K562 (cell line): Measurements from ENCODE around the gene IPO7. TPM values are rescaled to one million over a fixed set of nuclear protein-coding genes. Genes with fewer than 3 reads are reported as not detected.

ENCODE experiments used
- BRD4 ChIP-seq: fragments of 200-600 bp; sonication (generic); IDR thresholded peaks from 2 replicates; pipeline ENCODE4 v1.6.1; 2017; ENCODE audit warnings: inconsistent platforms
- CHD2 ChIP-seq: IDR thresholded peaks from 2 replicates; pipeline ENCODE4 v1.6.1; 2011; ENCODE audit warnings: low read depth, low read length
- CHD4 ChIP-seq: fragments of 200-600 bp; sonication (generic); IDR thresholded peaks from 3 replicates; pipeline ENCODE4 v1.6.1; 2012; ENCODE audit warnings: low read depth, mild to moderate bottlenecking, mixed read lengths, low read length, inconsistent platforms; ENCODE audit not compliant: insufficient read depth, insufficient replicate concordance, poor library complexity, severe bottlenecking
- FIP1L1 ChIP-seq: fragments of 200-400 bp; formaldehyde crosslinking; IDR thresholded peaks from 2 replicates; pipeline ENCODE4 v1.6.1; 2018; ENCODE audit warnings: mild to moderate bottlenecking, low read depth, low read length; ENCODE audit not compliant: poor library complexity, severe bottlenecking
- HNRNPK ChIP-seq: fragments of 200-400 bp; formaldehyde crosslinking; IDR thresholded peaks from one replicate; pipeline ENCODE4 v1.6.1; 2018; ENCODE audit warnings: mild to moderate bottlenecking, low read depth, low read length; ENCODE audit not compliant: poor library complexity, severe bottlenecking
- HSF4 ChIP-seq: fragments of 250-450 bp; sonication (Bioruptor Pico); IDR thresholded peaks from 2 replicates; pipeline ENCODE4 v2.1.2; 2022; ENCODE audit warnings: mild to moderate bottlenecking, moderate library complexity, borderline replicate concordance
- MEF2A ChIP-seq: IDR thresholded peaks from 2 replicates; pipeline ENCODE4 v1.6.1; 2011; ENCODE audit warnings: low read depth, mild to moderate bottlenecking, low read length, moderate library complexity; ENCODE audit not compliant: control insufficient read depth
- RBM22 ChIP-seq: fragments of 200-400 bp; formaldehyde crosslinking; IDR thresholded peaks from 2 replicates; pipeline ENCODE4 v1.6.1; 2018; ENCODE audit warnings: low read length, low read depth; ENCODE audit not compliant: poor library complexity, severe bottlenecking
- SIX5 ChIP-seq, 2 experiments: IDR thresholded peaks; 2 replicates each; pipeline ENCODE4 v1.6.1; 2011; ENCODE audit warnings: low read length in 2 of 2, borderline replicate concordance in 1 of 2, low read depth in 1 of 2, mild to moderate bottlenecking in 1 of 2, moderate library complexity in 1 of 2; ENCODE audit not compliant: insufficient read depth in 1 of 2
- SRF ChIP-seq, 2 experiments: fragments of 250-450, 450-650 bp in 1 of 2; sonication (Bioruptor Pico) in 1 of 2; sonication (generic) in 1 of 2; formaldehyde crosslinking; IDR thresholded peaks; 2 replicates each; pipeline versions ENCODE4 v1.5.0 to v1.5.1; 2020 to 2022; ENCODE audit warnings: mild to moderate bottlenecking in 1 of 2, missing genetic modification reagents in 1 of 2
- STAG1 ChIP-seq: sonication (generic); formaldehyde crosslinking; IDR thresholded peaks from 2 replicates; pipeline ENCODE4 v1.5.0; 2020; ENCODE audit warnings: missing genetic modification reagents, borderline replicate concordance
- ZNF12 ChIP-seq: sonication (generic); formaldehyde crosslinking; IDR thresholded peaks from 2 replicates; pipeline ENCODE4 v1.4.0; 2020; ENCODE audit warnings: mild to moderate bottlenecking, missing genetic modification reagents
- ZNF212 ChIP-seq: fragments of 450-650 bp; formaldehyde crosslinking; IDR thresholded peaks from 2 replicates; pipeline ENCODE4 v1.4.0; 2020; ENCODE audit warnings: mild to moderate bottlenecking
- ZNF24 ChIP-seq: fragments of 450-650 bp; IDR thresholded peaks from 2 replicates; pipeline ENCODE4 v1.6.1; 2016
- polyA plus RNA-seq, 8 experiments: library from polyadenylated mRNA; depleted of rRNA in 4 of 8; stranded (reverse) in 5 of 8; unstranded in 3 of 8; fragments of >200 nt; fragmentation: Nextera tagmentation in 2 of 8; fragmentation: Illumina TruSeq in 1 of 8; extraction: Ambion mirVana in 2 of 8; extraction: Trizol in 1 of 8; gene quantifications; 2 replicates each; pipeline versions ENCODE4 v1.2.1 to v1.2.3, GENCODE V29; 2011 to 2014; ENCODE audit warnings: inconsistent platforms in 1 of 8, missing spikeins in 1 of 8
- total RNA-seq, 7 experiments: library from RNA; depleted of rRNA in 6 of 7; stranded (reverse); fragments of >200 nt in 6 of 7; fragmentation: Illumina TruSeq in 2 of 7; extraction: Trizol in 2 of 7; gene quantifications; 2 replicates each; pipeline versions ENCODE4 v1.2.1 to v1.2.3, GENCODE V29; 2011 to 2021; ENCODE audit warnings: low replicate concordance in 1 of 7
- TF ChIP-seq, protein P1 (sequence below): fragments of 450-650 bp; formaldehyde crosslinking; IDR thresholded peaks from 2 replicates; pipeline ENCODE4 v1.4.0; 2020; ENCODE audit warnings: mild to moderate bottlenecking, moderate library complexity
- TF ChIP-seq, protein P2 (sequence below), 2 experiments: fragments of 250-450 bp in 1 of 2; fragments of 450-650 bp in 1 of 2; sonication (Bioruptor Pico) in 1 of 2; IDR thresholded peaks; 2 replicates each; pipeline versions ENCODE4 v1.6.1 to v1.8.0; 2016 to 2021; ENCODE audit warnings: mild to moderate bottlenecking in 2 of 2, moderate library complexity in 2 of 2, missing compliant biosample characterization in 1 of 2, missing genetic modification characterization in 1 of 2
- TF ChIP-seq, protein P3 (sequence below): fragments of 450-650 bp; formaldehyde crosslinking; IDR thresholded peaks from 2 replicates; pipeline ENCODE4 v1.4.0; 2022; ENCODE audit warnings: mild to moderate bottlenecking, moderate library complexity
- TF ChIP-seq, protein P4 (sequence below), 2 experiments: fragments of 450-650 bp; conservative IDR thresholded peaks; 2 replicates each; pipeline ENCODE4 v1.6.1; 2017; ENCODE audit warnings: mild to moderate bottlenecking in 2 of 2, moderate library complexity in 2 of 2
- TF ChIP-seq, protein P5 (sequence below): fragments of 450-650 bp; IDR thresholded peaks from 2 replicates; pipeline ENCODE4 v1.6.1; 2018; ENCODE audit warnings: mild to moderate bottlenecking, low read depth; ENCODE audit not compliant: partially characterized antibody

The IPO7 gene
- total and polyA plus RNA-seq, 9 of the 15 experiments (the other 6 are each of a cell fraction or from before 2014, with no cell fraction given): 23.6 to 138 (median 110) TPM

DNA sequence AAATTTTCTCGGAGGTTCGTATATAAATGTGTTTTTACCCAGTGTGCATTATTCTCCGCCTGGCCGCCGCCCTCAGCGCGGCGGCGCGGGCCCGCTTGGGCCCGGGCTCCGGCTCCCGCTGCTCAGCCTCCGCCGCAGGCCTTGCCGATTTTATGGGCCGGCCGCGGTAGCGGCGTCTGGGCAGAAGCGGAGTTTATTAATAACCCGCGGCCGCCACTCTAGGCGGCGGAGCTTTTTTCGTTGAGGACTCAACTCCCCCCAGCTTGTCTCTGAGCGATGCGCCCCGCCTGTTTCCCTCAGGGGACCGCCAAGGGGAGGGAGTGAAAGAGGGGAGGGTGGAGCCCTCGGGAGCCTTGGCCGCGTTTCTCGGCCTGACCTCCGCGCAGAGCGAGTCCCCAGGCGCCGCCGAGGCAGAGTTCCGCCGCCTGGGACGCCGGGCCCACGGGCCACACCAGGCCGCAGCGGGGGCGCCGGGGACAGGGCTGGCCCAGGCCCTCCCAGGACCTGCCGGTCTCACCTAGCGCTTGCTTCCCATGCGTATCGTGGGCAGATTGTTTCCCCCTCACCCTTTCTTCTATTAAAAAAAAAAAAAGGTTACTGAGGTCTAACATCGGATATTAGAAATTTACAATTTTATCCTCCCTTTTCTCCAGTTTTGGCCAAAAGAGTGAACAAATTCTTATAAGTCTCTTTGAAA is 76.8 kb downstream of the IPO7 start (continued):
- TF ChIP-seq FIP1L1 (peak; percentile 95), HSF4 (CRISPR knock-in tag) (0 out of 2 replicates have a peak, but pooled peaks have one; percentile 29), CHD2 (no peak), STAG1 (no peak), HNRNPK (no peak), SIX5 (IDR thresholded peaks at IDR 0.05; ENCODE audit: borderline replicate concordance in 1 of 2, insufficient read depth in 1 of 2, low read depth in 1 of 2, low read length in 2 of 2) (no peak), MEF2A (peak; percentile 67; the same call in 1 of the 2 replicates), ZNF212 (peak; percentile 70; the same call in 1 of the 2 replicates), SRF (CRISPR knock-in tag; IDR thresholded peaks at IDR 0.05) (peak in 1 of 2 experiments; percentile 20; a peak in 1 of 4 replicates), CHD4 (no peak), ZNF24 (no peak), ZNF12 (CRISPR knock-in tag) (no peak), RBM22 (peak; percentile 97), BRD4 (peak; percentile 59; the same call in 1 of the 2 replicates)
- TF ChIP-seq, protein P1, sequence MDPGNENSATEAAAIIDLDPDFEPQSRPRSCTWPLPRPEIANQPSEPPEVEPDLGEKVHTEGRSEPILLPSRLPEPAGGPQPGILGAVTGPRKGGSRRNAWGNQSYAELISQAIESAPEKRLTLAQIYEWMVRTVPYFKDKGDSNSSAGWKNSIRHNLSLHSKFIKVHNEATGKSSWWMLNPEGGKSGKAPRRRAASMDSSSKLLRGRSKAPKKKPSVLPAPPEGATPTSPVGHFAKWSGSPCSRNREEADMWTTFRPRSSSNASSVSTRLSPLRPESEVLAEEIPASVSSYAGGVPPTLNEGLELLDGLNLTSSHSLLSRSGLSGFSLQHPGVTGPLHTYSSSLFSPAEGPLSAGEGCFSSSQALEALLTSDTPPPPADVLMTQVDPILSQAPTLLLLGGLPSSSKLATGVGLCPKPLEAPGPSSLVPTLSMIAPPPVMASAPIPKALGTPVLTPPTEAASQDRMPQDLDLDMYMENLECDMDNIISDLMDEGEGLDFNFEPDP (CRISPR knock-in tag): no peak
- TF ChIP-seq, protein P2, sequence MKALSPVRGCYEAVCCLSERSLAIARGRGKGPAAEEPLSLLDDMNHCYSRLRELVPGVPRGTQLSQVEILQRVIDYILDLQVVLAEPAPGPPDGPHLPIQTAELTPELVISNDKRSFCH (CRISPR knock-in tag; IDR thresholded peaks at IDR 0.05): no peak
- TF ChIP-seq, protein P2 (tag; IDR thresholded peaks at IDR 0.05): peak; percentile 33; the same call in 1 of the 2 replicates
- TF ChIP-seq, protein P3, sequence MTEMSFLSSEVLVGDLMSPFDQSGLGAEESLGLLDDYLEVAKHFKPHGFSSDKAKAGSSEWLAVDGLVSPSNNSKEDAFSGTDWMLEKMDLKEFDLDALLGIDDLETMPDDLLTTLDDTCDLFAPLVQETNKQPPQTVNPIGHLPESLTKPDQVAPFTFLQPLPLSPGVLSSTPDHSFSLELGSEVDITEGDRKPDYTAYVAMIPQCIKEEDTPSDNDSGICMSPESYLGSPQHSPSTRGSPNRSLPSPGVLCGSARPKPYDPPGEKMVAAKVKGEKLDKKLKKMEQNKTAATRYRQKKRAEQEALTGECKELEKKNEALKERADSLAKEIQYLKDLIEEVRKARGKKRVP (CRISPR knock-in tag): 0 out of 2 replicates have a peak, but pooled peaks have one; percentile 17
- TF ChIP-seq, protein P4, sequence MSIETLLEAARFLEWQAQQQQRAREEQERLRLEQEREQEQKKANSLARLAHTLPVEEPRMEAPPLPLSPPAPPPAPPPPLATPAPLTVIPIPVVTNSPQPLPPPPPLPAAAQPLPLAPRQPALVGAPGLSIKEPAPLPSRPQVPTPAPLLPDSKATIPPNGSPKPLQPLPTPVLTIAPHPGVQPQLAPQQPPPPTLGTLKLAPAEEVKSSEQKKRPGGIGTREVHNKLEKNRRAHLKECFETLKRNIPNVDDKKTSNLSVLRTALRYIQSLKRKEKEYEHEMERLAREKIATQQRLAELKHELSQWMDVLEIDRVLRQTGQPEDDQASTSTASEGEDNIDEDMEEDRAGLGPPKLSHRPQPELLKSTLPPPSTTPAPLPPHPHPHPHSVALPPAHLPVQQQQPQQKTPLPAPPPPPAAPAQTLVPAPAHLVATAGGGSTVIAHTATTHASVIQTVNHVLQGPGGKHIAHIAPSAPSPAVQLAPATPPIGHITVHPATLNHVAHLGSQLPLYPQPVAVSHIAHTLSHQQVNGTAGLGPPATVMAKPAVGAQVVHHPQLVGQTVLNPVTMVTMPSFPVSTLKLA (conservative IDR thresholded peaks at IDR 0.05): peak in 1 of 2 experiments; percentile 41; a peak in 1 of 4 replicates
- TF ChIP-seq, protein P5, sequence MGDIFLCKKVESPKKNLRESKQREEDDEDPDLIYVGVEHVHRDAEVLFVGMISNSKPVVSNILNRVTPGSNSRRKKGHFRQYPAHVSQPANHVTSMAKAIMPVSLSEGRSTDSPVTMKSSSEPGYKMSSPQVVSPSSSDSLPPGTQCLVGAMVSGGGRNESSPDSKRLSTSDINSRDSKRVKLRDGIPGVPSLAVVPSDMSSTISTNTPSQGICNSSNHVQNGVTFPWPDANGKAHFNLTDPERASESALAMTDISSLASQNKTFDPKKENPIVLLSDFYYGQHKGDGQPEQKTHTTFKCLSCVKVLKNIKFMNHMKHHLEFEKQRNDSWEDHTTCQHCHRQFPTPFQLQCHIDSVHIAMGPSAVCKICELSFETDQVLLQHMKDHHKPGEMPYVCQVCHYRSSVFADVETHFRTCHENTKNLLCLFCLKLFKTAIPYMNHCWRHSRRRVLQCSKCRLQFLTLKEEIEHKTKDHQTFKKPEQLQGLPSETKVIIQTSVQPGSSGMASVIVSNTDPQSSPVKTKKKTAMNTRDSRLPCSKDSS: no peak
